ENCODE data around the gene HNF4A.

DNA sequence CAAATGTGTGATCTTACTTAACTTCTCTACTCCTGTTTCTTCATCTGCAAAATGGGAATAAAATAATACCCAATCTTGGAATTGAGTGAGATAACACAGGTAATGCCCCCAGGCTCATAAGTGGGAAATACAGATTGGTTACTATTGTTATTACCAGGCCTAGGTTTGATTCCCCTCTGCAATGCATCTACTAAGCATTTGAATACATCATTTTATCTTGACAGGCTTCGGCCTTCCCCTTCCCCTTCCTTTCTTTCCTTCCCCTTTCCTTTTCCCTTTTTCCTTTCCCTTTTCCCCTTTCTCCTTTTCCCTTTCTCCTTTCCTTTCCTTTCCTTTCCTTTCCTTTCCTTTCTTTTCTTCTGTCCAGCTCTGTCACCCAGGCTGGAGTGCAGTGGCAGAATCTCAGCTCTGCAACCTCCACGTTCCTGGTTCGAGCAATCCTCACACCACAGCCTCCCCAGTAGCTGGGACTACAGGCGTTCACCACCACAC lies 7.3 kb upstream of the HNF4A start:
- TF ChIP-seq POLR2A (IDR thresholded peaks at IDR 0.05) (no peak), CTCF (IDR thresholded peaks at IDR 0.05) (no peak)

Data from thyroid gland (tissue), 4 donors.